H54 (cell line): ENCODE data around the gene PHF5A.

Source experiments
- DNase-seq: peaks from one replicate; pipeline ENCODE4 v3.0.0; 2011; ENCODE audit warnings: low spot score, mixed read lengths; ENCODE audit not compliant: insufficient read length
- FAIRE-seq: peaks from 3 replicates; lab custom pipeline; 2011; peaks lifted over from hg19 to GRCh38; lab: Jason Lieb, UNC
- POLR2A ChIP-seq: IDR thresholded peaks from 2 replicates; pipeline ENCODE4 v1.6.1; 2011; ENCODE audit warnings: low read depth, mild to moderate bottlenecking, low read length

The PHF5A gene

GRCh38 chr22:41501209-41501608 is 32.7 kb upstream of the PHF5A start:
- no peak for TF ChIP-seq POLR2A
- FAIRE-seq = no peak
- no peak for DNase-seq

- DNase-seq (no peak), FAIRE-seq (no peak)
- no peak for TF ChIP-seq POLR2A
Observed at GRCh38 chr22:41500303-41500702, 31.8 kb upstream of the PHF5A start.

- FAIRE-seq = no peak
Observed at GRCh38 chr22:41499624-41500280, 31.3 kb upstream of the PHF5A start.

GRCh38 chr22:41498303-41498835 is 29.9 kb upstream of the PHF5A start:
- FAIRE-seq = no peak
- DNase-seq = no peak
- TF ChIP-seq POLR2A = no peak

More at GRCh38 chr22:41499624-41500280, 31.3 kb upstream of the PHF5A start:
- TF ChIP-seq POLR2A = no peak
- no peak for DNase-seq

GRCh38 chr22:41491374-41492100 is 23.0 kb upstream of the PHF5A start:
- no peak for FAIRE-seq
- DNase-seq = no peak
- TF ChIP-seq POLR2A = no peak

GRCh38 chr22:41488596-41489385 is 20.3 kb upstream of the PHF5A start:
- no peak for DNase-seq
- FAIRE-seq = no peak
- no peak for TF ChIP-seq POLR2A

- TF ChIP-seq POLR2A = no peak
- DNase-seq (no peak), FAIRE-seq (no peak)
Observed at GRCh38 chr22:41488076-41488475, 19.6 kb upstream of the PHF5A start.

- no peak for DNase-seq
- FAIRE-seq = no peak
- no peak for TF ChIP-seq POLR2A
Observed at GRCh38 chr22:41487037-41487935, 18.8 kb upstream of the PHF5A start.

- FAIRE-seq (no peak), DNase-seq (no peak)
- no peak for TF ChIP-seq POLR2A
Observed at GRCh38 chr22:41485033-41485432, 16.5 kb upstream of the PHF5A start.

GRCh38 chr22:41482319-41482935 is 13.9 kb upstream of the PHF5A start:
- TF ChIP-seq POLR2A = no peak
- no peak for FAIRE-seq
- no peak for DNase-seq

- no peak for TF ChIP-seq POLR2A
- DNase-seq (no peak), FAIRE-seq (no peak)
Observed at GRCh38 chr22:41481925-41482318, 13.4 kb upstream of the PHF5A start.

- TF ChIP-seq POLR2A = no peak
- no peak for DNase-seq
- no peak for FAIRE-seq
Observed at GRCh38 chr22:41481131-41481830, 12.8 kb upstream of the PHF5A start.
